Measurements from ENCODE around the gene KIF26A.

The KIF26A gene

GRCh38 chr14:104101651-104102281, 36.6 kb upstream of the KIF26A start:
- DNase-seq = no peak

- no peak for DNase-seq
These were observed 36.0 kb upstream of the KIF26A start for GRCh38 chr14:104102282-104102914.

GRCh38 chr14:104103061-104103445, 35.3 kb upstream of the KIF26A start:
- no peak for DNase-seq

GRCh38 chr14:104103446-104104075, 34.8 kb upstream of the KIF26A start:
- no peak for DNase-seq

- no peak for DNase-seq
These were observed 34.1 kb upstream of the KIF26A start for GRCh38 chr14:104104076-104104901.

GRCh38 chr14:104105071-104105821, 33.1 kb upstream of the KIF26A start:
- DNase-seq = no peak

- no peak for DNase-seq
These were observed 32.4 kb upstream of the KIF26A start for GRCh38 chr14:104105822-104106470.

GRCh38 chr14:104106471-104106991, 31.9 kb upstream of the KIF26A start:
- no peak for DNase-seq

GRCh38 chr14:104107101-104107581, 31.2 kb upstream of the KIF26A start:
- no peak for DNase-seq

GRCh38 chr14:104107611-104108569, 30.5 kb upstream of the KIF26A start:
- DNase-seq = no peak

- DNase-seq = no peak
These were observed 29.5 kb upstream of the KIF26A start for GRCh38 chr14:104108570-104109541.

GRCh38 chr14:104109731-104110361, 28.5 kb upstream of the KIF26A start:
- DNase-seq = no peak

GRCh38 chr14:104110491-104111209, 27.7 kb upstream of the KIF26A start:
- no peak for DNase-seq

- no peak for DNase-seq
These were observed 26.9 kb upstream of the KIF26A start for GRCh38 chr14:104111301-104112112.

GRCh38 chr14:104112113-104112505, 26.3 kb upstream of the KIF26A start:
- no peak for DNase-seq

GRCh38 chr14:104112609-104113571, 25.5 kb upstream of the KIF26A start:
- DNase-seq = no peak

All from 8988T (cell line).